NCI-H1436 (cell line): ENCODE measurements around the gene PRELP.

Experiments
- DNase-seq: peaks from one replicate; lab custom pipeline; 2025; lab: John Stamatoyannopoulos, UW

PRELP gene

GRCh38 chr1:203478986-203479385, 3.4 kb downstream of the PRELP start:
- no peak for DNase-seq

- DNase-seq: no peak
Observed at GRCh38 chr1:203479646-203480045, 4.0 kb downstream of the PRELP start.

GRCh38 chr1:203480084-203480483, 4.5 kb downstream of the PRELP start:
- DNase-seq: no peak

GRCh38 chr1:203480525-203481084, 5.0 kb downstream of the PRELP start:
- peak; percentile 64 for DNase-seq

- DNase-seq: no peak
Observed at GRCh38 chr1:203481196-203481595, 5.6 kb downstream of the PRELP start.

GRCh38 chr1:203486618-203487370, 11.2 kb downstream of the PRELP start:
- no peak for DNase-seq

- no peak for DNase-seq
Observed at GRCh38 chr1:203488539-203488938, 12.9 kb downstream of the PRELP start.

- DNase-seq: no peak
Observed at GRCh38 chr1:203490607-203491006, 15.0 kb downstream of the PRELP start.

- no peak for DNase-seq
Observed at GRCh38 chr1:203491664-203492063, 16.1 kb downstream of the PRELP start.

GRCh38 chr1:203492082-203492747, 16.6 kb downstream of the PRELP start:
- no peak for DNase-seq

DNA sequence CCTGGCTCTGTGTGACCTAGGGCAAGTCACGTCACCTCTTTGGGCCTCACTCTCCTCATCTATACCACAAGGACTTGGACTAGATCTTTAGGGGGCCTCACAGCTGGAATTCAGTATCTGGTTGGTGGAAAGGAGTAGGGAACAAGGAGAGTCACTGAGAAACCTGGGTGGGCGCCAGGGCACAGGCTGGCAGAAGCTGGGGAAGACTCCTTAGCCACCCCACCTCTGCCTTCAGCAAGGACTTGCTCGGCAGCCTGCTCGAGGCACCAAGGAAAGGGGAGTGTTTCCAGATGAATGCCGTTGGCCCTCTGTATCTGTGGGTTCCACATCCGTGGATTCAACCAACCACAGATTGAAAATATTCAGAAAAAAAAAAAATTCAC, 17.1 kb downstream of the PRELP start:
- no peak for DNase-seq

DNA sequence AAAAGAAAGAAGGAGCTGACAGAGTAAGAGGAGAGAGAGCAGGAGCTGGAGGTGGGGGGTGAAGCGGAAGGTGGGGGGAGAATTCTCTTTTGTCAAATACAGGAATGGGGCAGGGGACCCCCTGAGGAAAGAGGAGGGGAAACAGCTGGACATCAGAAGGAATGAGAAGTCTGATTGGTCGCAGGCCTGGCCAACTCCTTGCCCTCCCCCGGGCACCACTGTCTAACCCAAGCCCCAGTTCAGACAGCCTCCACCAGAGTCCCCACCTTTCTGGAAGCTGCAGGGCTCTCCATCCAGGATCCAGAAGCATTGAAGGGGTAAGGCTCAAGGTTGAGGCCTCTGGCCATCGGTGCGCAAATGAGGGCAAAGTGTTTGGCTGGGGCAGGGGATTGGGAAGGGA, 18.3 kb downstream of the PRELP start, which contains the start of gene OPTC:
Gene OPTC, plus strand, starts transcription at position 253 of the 400 bp plus-strand sequence. CDS start 1,853 bp downstream, outside the sequence.
- no peak for DNase-seq

DNA sequence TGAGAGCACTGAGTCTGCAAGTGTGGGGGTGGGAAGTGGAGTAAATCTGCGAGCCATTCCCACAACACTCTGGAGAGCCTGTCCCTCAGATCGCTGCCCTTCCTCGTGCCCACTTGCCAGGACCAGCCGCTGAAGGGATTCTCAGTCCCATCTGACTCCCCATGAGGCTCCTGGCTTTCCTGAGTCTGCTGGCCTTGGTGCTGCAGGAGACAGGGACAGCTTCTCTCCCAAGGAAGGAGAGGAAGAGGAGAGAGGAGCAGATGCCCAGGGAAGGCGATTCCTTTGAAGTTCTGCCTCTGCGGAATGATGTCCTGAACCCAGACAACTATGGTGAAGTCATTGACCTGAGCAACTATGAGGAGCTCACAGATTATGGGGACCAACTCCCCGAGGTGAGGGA, 20.2 kb downstream of the PRELP start:
- no peak for DNase-seq

DNA sequence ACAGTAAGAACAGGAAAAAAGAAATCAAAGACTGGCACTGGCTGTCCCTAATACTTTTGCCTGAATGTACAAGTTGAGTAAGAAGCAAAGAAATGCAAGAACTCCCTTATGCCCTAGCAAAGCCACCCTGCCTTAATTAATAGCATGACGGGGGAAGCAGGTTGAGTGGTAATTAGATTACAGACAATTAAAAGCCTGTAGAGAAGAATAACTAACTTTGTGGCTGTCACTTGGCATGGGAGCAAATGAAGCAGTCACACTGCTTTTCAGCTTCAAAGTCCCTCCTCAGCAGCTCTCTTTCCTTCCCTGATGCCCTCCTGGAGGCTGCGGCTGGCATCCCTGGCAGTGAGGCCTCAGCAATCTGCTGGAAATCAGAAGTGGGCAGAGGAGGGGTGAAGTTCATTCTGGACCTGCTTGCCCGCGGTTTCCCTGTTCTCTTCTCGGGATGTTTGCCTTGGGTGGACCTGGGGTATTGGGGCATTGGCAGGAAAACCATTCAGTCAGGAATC, 21.7 kb downstream of the PRELP start:
- DNase-seq: no peak

DNA sequence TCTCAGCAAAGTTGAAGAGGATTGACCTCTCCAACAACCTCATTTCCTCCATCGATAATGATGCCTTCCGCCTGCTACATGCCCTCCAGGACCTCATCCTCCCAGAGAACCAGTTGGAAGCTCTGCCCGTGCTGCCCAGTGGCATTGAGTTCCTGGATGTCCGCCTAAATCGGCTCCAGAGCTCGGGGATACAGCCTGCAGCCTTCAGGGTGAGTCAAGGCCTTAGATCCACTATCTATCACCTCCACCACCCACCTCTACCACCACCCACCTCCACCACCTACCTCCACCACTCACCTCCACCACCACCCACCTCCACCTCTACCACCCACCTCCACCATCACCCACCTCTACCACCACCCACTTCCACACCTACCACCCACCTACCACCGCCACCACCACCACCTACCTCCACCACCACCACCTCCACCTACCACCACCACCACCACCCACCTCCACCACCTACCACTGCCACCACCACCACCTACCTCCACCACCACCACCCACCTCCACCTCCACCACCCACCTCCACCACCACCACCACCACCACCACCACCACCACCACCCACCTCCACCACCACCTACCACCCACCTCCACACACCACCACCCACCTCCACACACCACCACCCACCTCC, 24.2 kb downstream of the PRELP start:
- DNase-seq: no peak

DNA sequence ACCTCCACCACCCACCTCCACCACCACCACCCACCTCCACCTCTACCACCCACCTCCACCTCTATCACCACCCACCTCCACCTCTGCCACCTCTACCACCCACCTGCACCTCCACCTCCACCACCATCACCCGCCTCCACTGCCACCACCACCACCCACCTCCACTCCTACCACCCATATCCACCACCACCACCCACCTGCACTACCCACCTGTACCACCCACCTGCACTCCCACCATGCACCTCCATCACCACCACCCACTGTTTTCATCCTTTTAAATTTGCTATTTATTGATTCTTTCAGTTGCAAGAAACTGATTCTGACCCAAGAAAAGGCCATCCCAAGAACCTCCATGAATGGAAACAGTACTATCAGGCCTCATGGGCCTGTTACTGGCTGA, 24.7 kb downstream of the PRELP start:
- DNase-seq: no peak

DNA sequence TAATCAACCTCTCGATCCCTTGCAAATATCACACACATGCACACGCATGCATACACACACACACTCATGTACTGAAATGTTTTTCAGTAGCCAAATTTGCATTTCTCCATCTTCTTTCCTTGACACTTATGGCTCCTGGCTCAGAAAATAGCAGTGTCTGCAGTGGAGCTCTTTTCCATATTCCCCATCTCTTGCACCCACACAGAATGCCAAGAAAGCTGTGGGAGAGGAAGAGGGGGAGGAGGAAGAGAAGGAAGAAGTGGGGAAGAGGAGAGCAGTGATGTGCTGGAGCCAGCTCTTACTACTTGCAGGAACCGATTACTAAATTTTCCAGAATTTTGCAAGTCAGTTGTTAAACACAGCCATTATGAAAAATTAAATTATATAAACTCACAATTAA, 28.2 kb downstream of the PRELP start:
- DNase-seq: no peak

- peak; percentile 86 for DNase-seq
Observed at GRCh38 chr1:203504400-203505250, 29.0 kb downstream of the PRELP start.

DNA sequence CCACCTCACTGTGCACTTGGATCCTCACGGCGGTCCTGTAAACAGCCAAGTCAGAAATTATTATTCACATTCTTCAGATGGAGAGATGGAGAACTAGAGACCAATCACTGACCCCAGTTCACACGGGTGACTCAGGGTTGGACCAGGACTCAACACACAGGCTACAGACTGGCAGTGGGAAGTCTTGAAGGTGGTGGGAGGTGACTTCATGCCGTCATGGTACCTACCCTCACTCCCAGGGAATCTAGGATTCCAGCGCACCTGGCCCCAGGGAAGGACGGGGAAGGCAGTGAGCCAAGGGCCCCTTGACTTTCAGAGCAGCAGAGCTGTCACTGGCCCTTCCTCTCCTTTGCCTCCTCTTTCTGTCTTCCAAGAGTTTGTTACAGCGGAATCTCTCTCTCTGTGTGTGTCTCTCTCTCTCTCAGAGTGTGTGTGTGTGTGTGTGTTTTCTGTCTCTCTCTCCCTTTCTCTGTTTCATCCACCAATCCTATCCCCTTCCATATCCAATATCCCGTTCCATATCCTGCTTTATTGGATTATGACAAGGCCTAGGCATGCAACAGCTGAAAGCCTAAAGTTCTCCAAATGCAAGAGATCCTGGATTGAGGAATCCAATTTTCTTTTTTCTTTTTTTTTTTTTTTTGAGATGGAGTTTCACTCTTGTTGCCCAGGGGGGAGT, 30.1 kb downstream of the PRELP start:
- no peak for DNase-seq

GRCh38 chr1:203506858-203507626, 31.4 kb downstream of the PRELP start:
- no peak for DNase-seq
